ENCODE data around the gene APMAP.

The APMAP gene

GRCh38 chr20:24970030-24970553, 22.5 kb downstream of the APMAP start:
- FAIRE-seq (no peak), DNase-seq (ENCODE audit: insufficient read length, low spot score) (no peak)

DNA sequence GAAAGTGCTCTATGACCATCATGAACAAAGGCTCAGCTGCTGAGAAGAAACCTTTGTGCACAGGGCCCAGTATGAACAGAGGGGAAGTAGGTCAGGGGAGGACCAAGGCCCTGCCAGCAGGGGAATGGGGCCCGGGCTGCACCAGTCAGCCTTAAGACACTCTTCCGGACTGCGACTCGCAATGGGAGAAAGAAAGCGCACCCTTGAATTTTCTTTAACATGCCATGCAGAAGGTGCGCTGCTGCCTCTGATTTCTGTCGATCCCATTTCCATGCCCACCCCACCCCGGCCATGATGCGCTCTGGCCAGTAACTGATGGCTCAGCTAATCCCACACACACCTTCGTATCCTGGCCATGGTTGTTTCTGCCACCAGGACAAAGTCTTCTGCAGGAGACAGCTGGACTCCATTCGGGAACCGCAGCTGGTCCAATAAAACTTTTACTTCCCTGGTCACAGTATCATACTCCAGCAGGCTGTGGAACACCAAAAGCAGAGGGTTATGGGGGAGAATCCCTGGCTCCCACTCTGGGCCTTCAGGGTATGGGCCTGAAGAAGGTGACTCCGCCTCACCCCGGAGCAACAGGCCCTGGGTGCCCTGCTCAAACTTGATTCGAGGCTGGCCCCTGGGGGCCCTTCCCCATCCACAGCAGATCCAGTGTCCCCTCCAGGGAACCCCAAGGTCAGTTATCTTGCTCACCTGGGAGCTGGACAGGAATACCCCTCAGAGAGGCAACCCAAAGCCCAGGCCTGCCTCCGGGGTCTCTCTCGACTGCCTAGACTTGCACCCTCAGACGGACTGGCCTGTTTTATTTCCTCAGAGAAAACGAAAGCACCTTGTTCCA, 23.1 kb downstream of the APMAP start:
- DNase-seq (ENCODE audit: insufficient read length, low spot score) (no peak), FAIRE-seq (no peak)

- FAIRE-seq (no peak), DNase-seq (ENCODE audit: insufficient read length, low spot score) (no peak)
Observed at GRCh38 chr20:24968278-24968800, 24.2 kb downstream of the APMAP start.

DNA sequence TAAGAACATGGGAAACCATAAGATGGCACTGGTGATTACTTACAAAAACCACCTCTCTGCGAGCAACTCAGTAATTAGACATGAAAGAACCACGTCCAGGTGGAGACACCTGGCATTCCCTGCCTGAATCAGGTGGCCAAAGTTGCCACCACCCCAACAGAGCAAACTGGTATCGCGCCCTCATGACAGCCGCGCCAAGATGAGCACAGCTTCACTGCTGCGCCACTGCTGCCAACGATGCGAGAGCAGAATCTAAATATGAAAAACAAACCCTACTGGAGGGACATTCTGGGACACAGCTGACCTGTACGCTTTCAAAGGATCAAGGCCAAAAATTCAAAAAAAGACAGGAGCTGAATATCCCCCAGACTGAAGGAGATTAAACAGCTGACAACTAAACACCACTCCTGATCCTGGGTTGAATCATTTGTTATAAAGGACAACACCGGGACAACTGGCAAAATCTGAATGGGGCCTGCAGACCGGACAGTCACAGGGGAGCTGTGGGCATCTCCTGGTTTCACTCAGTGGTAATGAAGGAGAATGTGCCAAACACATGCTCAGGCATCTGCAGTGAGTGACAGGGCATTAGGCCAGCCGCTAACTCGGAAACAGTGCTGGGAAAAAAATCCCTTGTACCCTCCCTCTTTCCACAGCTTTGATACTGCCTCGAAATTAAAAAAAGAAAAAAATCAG, 26.1 kb downstream of the APMAP start:
- no peak for FAIRE-seq

GRCh38 chr20:24965065-24965919, 27.3 kb downstream of the APMAP start:
- no peak for FAIRE-seq
- no peak for DNase-seq (ENCODE audit: insufficient read length, low spot score)

More for the DNA sequence above, 26.1 kb downstream of the APMAP start:
- DNase-seq (ENCODE audit: insufficient read length, low spot score): no peak

GRCh38 chr20:24964506-24964840, 28.1 kb downstream of the APMAP start:
- DNase-seq (ENCODE audit: insufficient read length, low spot score): no peak
- FAIRE-seq: no peak

GRCh38 chr20:24963672-24964505, 28.7 kb downstream of the APMAP start:
- DNase-seq (ENCODE audit: insufficient read length, low spot score) (no peak), FAIRE-seq (no peak)

DNA sequence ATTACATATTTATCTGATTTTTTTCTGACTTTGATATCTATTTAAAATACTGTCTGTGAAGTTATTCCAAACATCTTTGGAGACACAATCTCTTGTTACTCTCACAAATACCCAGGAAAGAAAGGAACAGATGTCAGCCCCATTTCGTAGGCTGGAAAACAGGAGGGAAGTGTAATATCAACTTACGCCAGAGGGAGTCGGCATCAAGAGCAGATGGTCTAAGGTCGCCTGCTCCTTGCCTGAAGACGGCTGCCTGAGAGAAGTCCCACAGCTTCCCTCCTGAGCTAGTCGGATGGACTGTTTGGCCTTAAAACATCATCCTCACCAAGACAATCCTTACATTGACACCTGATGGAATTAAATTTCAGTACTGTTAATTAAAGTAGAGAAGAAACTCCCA, 30.0 kb downstream of the APMAP start:
- no peak for DNase-seq (ENCODE audit: insufficient read length, low spot score)

GRCh38 chr20:24962182-24962492, 30.4 kb downstream of the APMAP start:
- no peak for DNase-seq (ENCODE audit: insufficient read length, low spot score)
- FAIRE-seq: no peak

More for the DNA sequence above, 30.0 kb downstream of the APMAP start:
- no peak for FAIRE-seq

DNA sequence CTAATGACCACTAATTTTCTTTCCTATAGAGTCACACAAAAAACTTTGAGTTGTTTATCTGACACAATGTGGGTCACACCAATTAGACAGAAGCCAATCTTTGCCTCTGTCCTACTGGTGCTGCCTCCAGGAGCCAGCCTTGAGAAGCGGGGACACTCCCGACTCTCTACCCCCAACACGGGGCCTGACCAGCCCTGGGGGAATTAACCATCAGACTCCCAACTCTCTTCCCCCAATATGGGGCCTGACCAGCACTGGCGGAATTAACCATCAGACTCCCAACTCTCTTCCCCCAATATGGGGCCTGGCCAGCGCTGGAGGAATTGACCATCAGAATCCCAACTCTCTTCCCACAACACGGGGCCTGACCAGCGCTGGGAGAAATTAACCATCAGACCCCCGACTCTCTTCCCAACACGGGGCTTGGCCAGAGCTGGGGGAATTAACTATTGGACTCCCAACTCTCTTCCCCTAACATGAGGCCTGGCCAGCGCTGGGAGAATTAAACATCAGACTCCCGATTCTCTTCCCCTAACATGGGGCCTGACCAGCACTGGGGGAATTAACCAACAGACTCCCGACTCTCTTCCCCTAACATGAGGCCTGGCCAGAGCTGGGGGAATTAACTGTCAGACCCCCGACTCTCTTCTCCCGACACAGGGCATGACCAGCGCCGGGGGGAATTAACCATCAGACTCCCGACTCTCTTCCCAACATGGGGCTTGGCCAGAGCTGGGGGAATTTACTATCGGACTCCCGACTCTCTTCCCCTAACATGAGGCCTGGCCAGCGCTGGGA, 31.0 kb downstream of the APMAP start:
- no peak for FAIRE-seq
- DNase-seq (ENCODE audit: insufficient read length, low spot score): no peak

GRCh38 chr20:24960861-24961260, 31.7 kb downstream of the APMAP start:
- no peak for FAIRE-seq

GRCh38 chr20:24960302-24960801, 32.2 kb downstream of the APMAP start:
- FAIRE-seq (no peak), DNase-seq (ENCODE audit: insufficient read length, low spot score) (no peak)

More at GRCh38 chr20:24960861-24961260, 31.7 kb downstream of the APMAP start:
- no peak for DNase-seq (ENCODE audit: insufficient read length, low spot score)

- DNase-seq (ENCODE audit: insufficient read length, low spot score): no peak
Observed at GRCh38 chr20:24959591-24960301, 32.8 kb downstream of the APMAP start.

GRCh38 chr20:24958506-24959385, 33.8 kb downstream of the APMAP start:
- no peak for FAIRE-seq
- no peak for DNase-seq (ENCODE audit: insufficient read length, low spot score)

More at GRCh38 chr20:24959591-24960301, 32.8 kb downstream of the APMAP start:
- no peak for FAIRE-seq

GRCh38 chr20:24957326-24958016, 35.1 kb downstream of the APMAP start:
- FAIRE-seq: no peak

GRCh38 chr20:24956001-24956841, 36.3 kb downstream of the APMAP start:
- no peak for FAIRE-seq

More at GRCh38 chr20:24957326-24958016, 35.1 kb downstream of the APMAP start:
- DNase-seq (ENCODE audit: insufficient read length, low spot score): no peak

More at GRCh38 chr20:24956001-24956841, 36.3 kb downstream of the APMAP start:
- no peak for DNase-seq (ENCODE audit: insufficient read length, low spot score)

All from HTR-8/SVneo (cell line).